Kidney glomerular epithelial cell (primary cell): ENCODE data around the gene RALGAPA1.

Source experiments
- DNase-seq: peaks from one replicate; lab custom pipeline; 2025; lab: John Stamatoyannopoulos, UW

RALGAPA1 gene

DNA sequence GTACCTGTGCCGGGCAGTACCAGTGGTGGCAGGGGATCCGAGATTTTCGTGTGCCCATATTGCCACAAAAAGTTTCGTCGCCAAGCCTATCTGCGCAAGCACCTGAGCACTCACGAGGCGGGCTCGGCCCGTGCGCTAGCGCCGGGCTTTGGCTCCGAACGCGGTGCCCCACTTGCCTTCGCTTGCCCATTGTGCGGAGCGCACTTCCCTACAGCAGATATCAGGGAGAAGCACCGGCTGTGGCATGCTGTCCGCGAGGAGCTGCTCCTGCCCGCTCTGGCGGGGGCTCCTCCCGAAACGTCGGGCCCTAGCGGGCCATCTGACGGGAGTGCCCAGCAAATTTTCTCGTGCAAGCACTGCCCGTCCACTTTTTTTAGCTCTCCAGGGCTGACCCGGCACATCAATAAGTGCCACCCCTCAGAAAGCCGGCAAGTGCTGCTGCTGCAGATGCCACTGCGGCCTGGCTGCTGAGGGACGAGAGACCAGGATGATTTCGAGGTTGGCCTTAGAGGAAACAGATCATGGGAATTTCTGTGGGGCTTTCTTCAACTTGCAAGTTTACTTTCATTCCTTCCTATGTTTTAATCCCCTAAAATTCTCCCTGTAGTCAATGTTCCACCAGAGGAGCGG lies 273.5 kb downstream of the RALGAPA1 start:
- no peak for DNase-seq

DNA sequence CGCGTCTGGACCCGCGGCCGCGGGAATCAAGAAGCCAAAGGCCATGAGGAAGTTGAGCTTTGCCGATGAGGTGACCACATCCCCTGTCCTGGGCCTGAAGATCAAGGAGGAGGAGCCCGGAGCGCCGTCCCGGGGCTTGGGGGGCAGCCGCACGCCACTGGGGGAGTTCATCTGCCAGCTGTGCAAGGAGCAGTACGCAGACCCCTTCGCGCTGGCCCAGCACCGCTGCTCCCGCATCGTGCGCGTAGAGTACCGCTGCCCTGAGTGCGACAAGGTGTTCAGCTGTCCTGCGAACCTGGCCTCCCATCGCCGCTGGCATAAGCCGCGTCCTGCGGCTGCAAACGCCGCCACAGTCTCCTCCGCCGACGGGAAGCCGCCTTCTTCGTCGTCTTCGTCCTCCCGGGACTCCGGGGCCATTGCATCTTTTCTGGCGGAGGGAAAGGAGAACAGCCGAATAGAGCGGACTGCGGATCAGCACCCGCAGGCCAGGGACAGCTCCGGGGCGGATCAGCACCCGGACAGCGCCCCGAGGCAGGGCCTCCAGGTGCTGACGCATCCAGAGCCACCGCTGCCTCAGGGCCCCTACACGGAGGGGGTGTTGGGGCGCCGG lies 274.1 kb downstream of the RALGAPA1 start:
- peak; percentile 52 for DNase-seq

- no peak for DNase-seq
These were observed 274.8 kb downstream of the RALGAPA1 start for GRCh38 chr14:35534208-35534872.

GRCh38 chr14:35533357-35534207 lies 275.5 kb downstream of the RALGAPA1 start, which contains the start of gene INSM2:
Gene INSM2 (plus strand): TSS chr14:35534164. CDS start chr14:35534253, 89 bp downstream.
- DNase-seq: peak; percentile 5

- no peak for DNase-seq
These were observed 276.2 kb downstream of the RALGAPA1 start for GRCh38 chr14:35532783-35533356.

GRCh38 chr14:35531960-35532747 lies 276.9 kb downstream of the RALGAPA1 start:
- no peak for DNase-seq

- no peak for DNase-seq
These were observed 282.1 kb downstream of the RALGAPA1 start for GRCh38 chr14:35526962-35527361.

DNA sequence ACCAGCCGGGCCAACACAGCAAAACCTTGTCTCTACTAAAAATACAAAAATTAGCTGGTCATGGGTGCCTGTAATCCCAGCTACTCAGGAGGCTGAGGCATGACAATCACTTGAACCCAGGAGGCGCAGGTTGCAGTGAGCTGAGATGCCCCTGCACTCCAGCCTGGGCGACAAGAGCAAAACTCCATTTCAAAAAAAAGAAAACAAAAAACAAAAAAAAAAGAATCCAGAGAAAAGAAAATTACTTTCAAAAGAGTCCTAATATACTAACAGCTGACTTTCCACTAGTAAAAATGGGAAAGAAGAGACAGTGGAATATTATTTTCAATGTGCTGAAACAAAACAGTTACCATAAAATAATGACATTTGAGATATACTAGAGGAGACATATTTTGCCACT lies 283.4 kb downstream of the RALGAPA1 start:
- DNase-seq: no peak

DNA sequence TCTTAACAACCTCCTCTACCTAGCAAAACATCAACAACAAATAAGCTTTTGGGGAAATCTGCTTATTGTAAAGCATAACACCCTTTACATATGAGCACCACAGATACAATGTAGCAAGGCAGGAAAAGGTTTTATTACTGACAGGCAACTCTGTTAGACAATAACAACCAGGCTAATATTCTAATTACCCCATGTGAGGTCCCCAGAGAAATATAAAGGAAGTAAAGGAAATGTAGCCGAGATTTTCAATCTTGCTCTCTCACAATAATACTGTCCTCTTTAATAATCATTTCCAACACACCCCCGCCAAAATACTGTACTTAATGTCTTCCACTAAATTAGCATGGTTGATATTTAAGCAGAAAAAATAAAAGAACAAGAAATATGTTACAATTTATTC lies 289.1 kb downstream of the RALGAPA1 start:
- DNase-seq: no peak

DNA sequence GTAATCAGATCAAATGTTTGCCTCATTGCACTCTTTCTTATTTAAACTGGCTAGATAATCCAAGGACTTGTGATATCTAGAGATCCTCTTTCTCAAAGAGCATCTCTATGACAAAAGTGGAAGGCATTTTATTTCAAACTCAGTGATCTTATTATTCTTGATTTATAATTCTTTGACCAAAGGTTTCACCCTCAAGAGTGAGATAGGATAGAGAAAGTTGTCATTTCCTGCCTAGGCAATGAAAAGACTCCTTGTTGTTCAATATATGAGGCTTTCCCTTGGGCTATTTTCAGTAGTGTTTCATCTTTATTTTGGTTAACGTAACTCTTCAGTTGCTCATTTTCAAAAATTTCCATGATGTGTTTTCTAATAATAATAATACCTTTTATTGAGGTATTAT lies 293.2 kb downstream of the RALGAPA1 start:
- DNase-seq: no peak

GRCh38 chr14:35512765-35513164 lies 296.3 kb downstream of the RALGAPA1 start:
- DNase-seq: no peak

DNA sequence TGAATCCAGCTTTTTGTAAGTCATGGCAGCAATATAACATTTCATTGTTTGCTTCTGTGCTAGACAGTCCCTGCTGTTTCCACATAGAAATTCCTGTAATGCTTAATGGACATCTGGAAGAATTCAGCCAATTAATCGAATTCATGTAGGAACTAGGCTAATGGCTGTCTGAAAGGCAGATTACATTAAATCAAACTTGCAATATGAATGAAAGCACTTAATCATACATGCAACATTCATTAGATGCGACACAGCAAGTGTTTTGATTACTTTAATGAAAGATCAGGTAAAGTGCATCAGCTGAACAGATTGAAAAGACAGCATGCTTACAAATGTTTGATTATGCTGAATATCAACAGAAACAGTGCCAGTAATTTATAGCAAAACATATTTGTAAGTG lies 299.2 kb downstream of the RALGAPA1 start:
- no peak for DNase-seq

- no peak for DNase-seq
These were observed 302.2 kb downstream of the RALGAPA1 start for GRCh38 chr14:35506927-35507326.

DNA sequence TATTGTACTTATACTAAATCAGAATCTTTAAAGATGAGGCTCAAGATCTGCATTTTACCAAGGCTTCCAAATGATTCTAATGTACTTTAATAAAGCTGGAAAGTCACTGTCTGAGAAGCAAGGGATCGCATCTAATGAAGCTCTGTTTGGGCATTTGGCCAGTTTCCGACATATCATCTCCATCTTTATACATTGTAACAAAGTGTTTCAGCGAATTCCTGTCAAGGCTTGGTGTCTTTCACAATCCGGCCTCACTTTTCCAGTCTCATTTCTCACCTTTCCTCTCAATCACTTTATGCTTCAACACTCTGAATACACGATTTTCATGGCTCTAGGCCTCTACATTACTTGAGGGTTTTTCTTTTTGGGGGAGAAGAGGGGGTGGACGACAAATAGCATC lies 302.6 kb downstream of the RALGAPA1 start:
- DNase-seq: no peak

DNA sequence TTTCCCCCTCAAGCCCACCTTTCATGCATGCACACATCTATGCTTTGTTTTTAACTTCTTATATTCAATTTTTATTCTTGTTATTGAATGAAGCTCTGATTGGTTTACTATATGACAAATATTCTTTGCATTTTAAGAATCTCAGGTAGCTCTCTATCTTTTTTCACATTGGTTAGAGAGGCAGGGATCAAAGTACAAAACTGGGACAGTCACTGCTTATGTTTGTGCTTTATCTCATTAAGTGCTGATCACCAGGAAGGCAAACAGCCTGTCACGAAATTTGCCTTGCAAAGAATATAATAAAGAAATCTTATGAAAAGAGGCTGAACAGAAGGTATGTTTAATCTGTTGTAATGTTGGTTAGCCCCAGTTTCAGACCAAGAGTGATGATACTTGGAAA lies 304.8 kb downstream of the RALGAPA1 start:
- no peak for DNase-seq

DNA sequence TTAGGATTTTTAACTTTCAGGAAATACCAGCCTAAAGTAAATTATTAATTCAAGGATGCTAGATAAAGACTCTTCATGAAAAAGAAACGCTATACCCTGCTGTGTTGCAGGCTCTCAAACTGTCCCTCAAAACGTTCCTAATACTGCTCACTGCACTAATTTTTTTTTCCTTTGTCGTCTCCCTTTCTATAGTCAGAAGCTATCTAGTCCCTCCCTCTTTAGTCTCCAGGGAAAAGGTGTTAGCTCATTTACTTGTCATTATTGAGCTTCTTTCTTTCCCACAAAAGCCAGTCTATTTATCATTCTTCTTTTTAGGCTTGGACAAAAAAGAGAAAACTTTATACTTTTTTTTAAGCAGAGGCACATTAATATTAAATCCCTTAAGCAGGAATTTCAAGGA lies 305.4 kb downstream of the RALGAPA1 start:
- no peak for DNase-seq

GRCh38 chr14:35499180-35499579 lies 309.9 kb downstream of the RALGAPA1 start:
- DNase-seq: no peak

DNA sequence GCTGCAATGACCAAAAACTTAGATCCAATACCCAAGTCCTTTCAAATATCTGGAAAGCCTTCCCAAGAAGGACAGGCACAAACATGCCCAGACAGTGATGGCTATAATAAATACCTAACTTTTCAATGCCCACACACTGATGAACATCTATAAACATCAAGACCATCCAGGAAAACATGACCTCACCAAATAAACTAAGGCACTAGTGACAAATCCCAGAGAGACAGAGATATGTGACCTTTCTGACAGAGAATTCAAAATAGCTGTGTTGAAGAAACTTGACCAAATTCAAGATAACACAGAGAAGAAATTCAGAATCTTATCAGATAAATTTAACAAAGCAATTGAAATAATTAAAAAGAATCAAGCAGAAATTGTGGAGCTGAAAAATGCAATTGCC lies 313.8 kb downstream of the RALGAPA1 start:
- DNase-seq: no peak

DNA sequence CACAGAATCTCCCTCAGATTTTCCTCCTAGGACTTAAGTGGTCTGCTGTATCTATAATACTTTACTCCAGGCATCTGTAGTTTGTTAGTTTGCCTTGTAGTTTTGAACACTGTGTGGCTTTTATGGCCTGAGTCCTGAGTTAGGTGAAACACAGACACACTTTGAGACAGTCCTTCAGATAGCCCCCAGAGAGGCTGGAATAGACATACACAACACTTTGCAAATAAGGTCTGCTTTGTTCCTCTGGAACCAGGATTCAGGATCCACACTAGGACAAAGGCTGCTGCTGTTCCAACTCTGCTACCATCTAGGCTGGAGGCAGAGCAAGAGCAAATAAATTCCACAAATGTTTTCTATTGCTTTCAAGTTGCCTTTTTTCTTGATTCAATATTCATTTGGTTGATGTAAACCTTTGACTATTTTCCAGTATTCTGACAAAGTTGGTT lies 316.5 kb downstream of the RALGAPA1 start:
- DNase-seq: no peak
